A549 treated with AZD9567 at 1 μM for 4 hours (cell line): ENCODE measurements around the gene SRD5A2. TPM values are rescaled to one million over a fixed set of nuclear protein-coding genes. Genes with fewer than 3 reads are reported as not detected.

Experiments
- total RNA-seq: library from RNA; stranded (reverse); fragments of 200-300 nt; extraction: Qiagen RNA extraction; gene quantifications from 5 replicates; pipeline ENCODE4 v1.2.3, GENCODE V29; 2022; ENCODE audit not compliant: insufficient read depth

SRD5A2 gene, protein sequence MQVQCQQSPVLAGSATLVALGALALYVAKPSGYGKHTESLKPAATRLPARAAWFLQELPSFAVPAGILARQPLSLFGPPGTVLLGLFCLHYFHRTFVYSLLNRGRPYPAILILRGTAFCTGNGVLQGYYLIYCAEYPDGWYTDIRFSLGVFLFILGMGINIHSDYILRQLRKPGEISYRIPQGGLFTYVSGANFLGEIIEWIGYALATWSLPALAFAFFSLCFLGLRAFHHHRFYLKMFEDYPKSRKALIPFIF
- total RNA-seq = 0.01 to 0.05 TPM (median 0.02 TPM) in 4 of 5 replicates, not detected in the other

DNA sequence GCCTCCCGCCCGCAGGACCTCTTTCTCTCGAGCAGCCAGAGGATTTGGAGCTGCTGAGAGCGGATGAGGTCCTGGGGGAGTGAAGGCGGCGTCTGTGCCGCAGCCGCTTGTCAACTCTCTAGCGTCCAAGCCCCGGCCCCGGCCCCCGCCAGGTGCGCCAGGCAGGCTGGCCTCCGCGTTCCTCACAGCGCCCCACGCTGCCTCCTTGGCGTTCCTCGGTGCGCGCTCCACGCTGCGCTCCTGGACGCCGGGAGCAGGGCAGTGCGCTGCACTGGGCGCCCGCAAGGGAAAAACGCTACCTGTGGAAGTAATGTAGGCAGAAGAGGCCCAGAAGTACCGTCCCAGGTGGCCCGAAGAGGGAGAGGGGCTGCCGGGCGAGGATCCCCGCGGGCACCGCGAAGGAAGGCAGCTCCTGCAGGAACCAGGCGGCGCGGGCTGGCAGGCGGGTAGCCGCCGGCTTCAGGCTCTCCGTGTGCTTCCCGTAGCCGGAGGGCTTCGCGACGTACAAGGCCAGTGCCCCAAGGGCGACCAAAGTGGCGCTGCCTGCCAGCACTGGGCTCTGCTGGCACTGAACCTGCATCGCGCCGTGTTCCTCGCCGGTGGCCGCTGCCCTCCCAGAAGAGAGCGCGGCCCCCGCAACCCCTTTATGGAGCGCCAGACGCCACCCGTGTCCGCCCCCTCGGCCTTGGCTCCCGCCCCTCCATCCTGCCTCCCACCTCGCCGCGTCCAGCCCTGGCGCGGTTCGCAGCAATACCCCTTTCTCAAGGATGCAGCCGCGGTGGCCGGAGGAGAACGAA lies at the start of gene SRD5A2:
Gene SRD5A2, minus strand, starts transcription at position 618 of the 797 bp plus-strand sequence. Its CDS starts 38 bp downstream, at position 580.

Other genes with a start within 250 kb of the SRD5A2 start
- gene XDH, start 166.2 kb downstream of the SRD5A2 start, total RNA-seq = 0.33 to 1.3 TPM (median 0.90 TPM) in 5 replicates